ENCODE data around the gene MAD2L2.

MAD2L2 gene

GRCh38 chr1:11680270-11681070 is 478 bp downstream of the MAD2L2 start:
- DNase-seq = no peak

GRCh38 chr1:11678442-11678841 is 2.5 kb downstream of the MAD2L2 start:
- DNase-seq = no peak

- DNase-seq = no peak
These were observed 4.4 kb downstream of the MAD2L2 start for GRCh38 chr1:11676386-11677103.

- no peak for DNase-seq
These were observed 5.6 kb downstream of the MAD2L2 start for GRCh38 chr1:11675325-11675724.

GRCh38 chr1:11674488-11674887 is 6.5 kb downstream of the MAD2L2 start:
- no peak for DNase-seq

GRCh38 chr1:11673089-11673769 is 7.7 kb downstream of the MAD2L2 start:
- DNase-seq = no peak

- DNase-seq = no peak
These were observed 9.2 kb downstream of the MAD2L2 start for GRCh38 chr1:11671544-11672286.

GRCh38 chr1:11671205-11671543 is 9.8 kb downstream of the MAD2L2 start:
- no peak for DNase-seq

- no peak for DNase-seq
These were observed 10.2 kb downstream of the MAD2L2 start for GRCh38 chr1:11670747-11671146.

GRCh38 chr1:11668516-11668915 is 12.4 kb downstream of the MAD2L2 start:
- no peak for DNase-seq

- DNase-seq = peak; percentile 60
These were observed 16.4 kb downstream of the MAD2L2 start for GRCh38 chr1:11664336-11665065.

GRCh38 chr1:11661103-11661502 is 19.8 kb downstream of the MAD2L2 start:
- no peak for DNase-seq

- DNase-seq = no peak
These were observed 21.2 kb downstream of the MAD2L2 start for GRCh38 chr1:11659748-11660147.

GRCh38 chr1:11658542-11658941 is 22.4 kb downstream of the MAD2L2 start:
- no peak for DNase-seq

GRCh38 chr1:11657654-11658053 is 23.3 kb downstream of the MAD2L2 start:
- DNase-seq = no peak

GRCh38 chr1:11654939-11655808 is 25.8 kb downstream of the MAD2L2 start:
- DNase-seq = no peak

- DNase-seq = peak; percentile 74
These were observed 26.6 kb downstream of the MAD2L2 start, which contains the start of the genes FBXO2 and FBXO44 for GRCh38 chr1:11654137-11654938. TSS of gene FBXO2 (minus strand) at chr1:11654429. CDS start at chr1:11654340, 89 bp downstream. TSS of gene FBXO44 (plus strand) at chr1:11654877. CDS start at chr1:11655836, 959 bp downstream.

- no peak for DNase-seq
These were observed 27.1 kb downstream of the MAD2L2 start for GRCh38 chr1:11653861-11654136.

- DNase-seq = no peak
These were observed 27.7 kb downstream of the MAD2L2 start for GRCh38 chr1:11653101-11653860.

Data from activated naive CD4-positive, alpha-beta T cell treated with anti-CD3 and anti-CD28 coated beads, Interleukin-2, amount 50 U/mL, for 16 hours (primary cell).